ENCODE data around the gene ARID5B. TPM values are rescaled to one million over a fixed set of nuclear protein-coding genes. Genes with fewer than 3 reads are reported as not detected.
A peak's percentile ranks its signal among the peaks of the same experiment; 100 is the strongest.

Gene ARID5B
- total and polyA plus RNA-seq, 2 donors (not counting 1 experiment from before 2014, with no cell fraction given): 118 to 145 TPM

- Histone ChIP-seq H3K4me3 (replicated peaks in 1 of 4; ENCODE audit: control extremely low read depth in 1 of 4, insufficient read depth in 1 of 4, low read depth in 3 of 4, low read length in 4 of 4) (no peak overlapping the region), H3K4me2 (ENCODE audit: extremely low read depth, insufficient read depth, low read length) (no peak overlapping the region), H3K36me3 (ENCODE audit: control insufficient read depth, insufficient read depth, low read length) (no peaks in the 10 kb centered on the region), H4K20me1 (ENCODE audit: control insufficient read depth, extremely low read depth, insufficient read depth, low read length) (no peaks in the 10 kb centered on the region), H3K27me3 (ENCODE audit: control insufficient read depth, insufficient read depth, low read length) (no peaks in the 10 kb centered on the region), H3K9ac (ENCODE audit: insufficient read depth, low read length) (no peak overlapping the region), H3K27ac (ENCODE audit: insufficient read depth, low read length) (no peak overlapping the region), H3K4me1 (ENCODE audit: control insufficient read depth, extremely low read depth, insufficient read depth, low read length) (peaks cover 5% of the 10 kb centered on the region), H3K79me2 (ENCODE audit: control insufficient read depth, insufficient read depth, low read length) (peaks cover 21% of the 10 kb centered on the region), H2AFZ (ENCODE audit: low read length) (no peak overlapping the region), H3K9me3 (ENCODE audit: control insufficient read depth, insufficient read depth, low read depth, low read length) (no peaks in the 10 kb centered on the region)
- no peak for TF ChIP-seq CTCF (conservative IDR thresholded peaks at IDR 0.05 in 1 of 2, IDR thresholded peaks at IDR 0.05 in 1 of 2; ENCODE audit: low read depth in 1 of 2, low read length in 2 of 2)
- no peak for TF ChIP-seq EZH2 (IDR thresholded peaks at IDR 0.05; ENCODE audit: low read length, missing control alignments)
- DNase-seq (ENCODE audit: low read depth in 2 of 2): no peak
Measured at GRCh38 chr10:61967298-61967697, 65.8 kb downstream of the ARID5B start.

- peaks cover 24% of the 10 kb centered on the region for H3K79me2 ChIP-seq (ENCODE audit: control insufficient read depth, insufficient read depth, low read length)
- H3K27ac ChIP-seq (ENCODE audit: insufficient read depth, low read length): peak overlapping the region; percentile 28
- no peak for TF ChIP-seq CTCF (conservative IDR thresholded peaks at IDR 0.05 in 1 of 2, IDR thresholded peaks at IDR 0.05 in 1 of 2; ENCODE audit: low read depth in 1 of 2, low read length in 2 of 2)
- no peak for TF ChIP-seq EZH2 (IDR thresholded peaks at IDR 0.05; ENCODE audit: low read length, missing control alignments)
- no peaks in the 10 kb centered on the region for H3K9me3 ChIP-seq (ENCODE audit: control insufficient read depth, insufficient read depth, low read depth, low read length)
- no peak overlapping the region for H2AFZ ChIP-seq (ENCODE audit: low read length)
- no peaks in the 10 kb centered on the region for H3K27me3 ChIP-seq (ENCODE audit: control insufficient read depth, insufficient read depth, low read length)
- peak overlapping the region in 1 of 4 experiments; percentile 10 for H3K4me3 ChIP-seq (replicated peaks in 1 of 4; ENCODE audit: control extremely low read depth in 1 of 4, insufficient read depth in 1 of 4, low read depth in 3 of 4, low read length in 4 of 4)
- peak overlapping the region; percentile 37 for H3K4me2 ChIP-seq (ENCODE audit: extremely low read depth, insufficient read depth, low read length)
- no peak overlapping the region for H3K9ac ChIP-seq (ENCODE audit: insufficient read depth, low read length)
- peaks cover 14% of the 10 kb centered on the region for H3K4me1 ChIP-seq (ENCODE audit: control insufficient read depth, extremely low read depth, insufficient read depth, low read length)
- H3K36me3 ChIP-seq (ENCODE audit: control insufficient read depth, insufficient read depth, low read length): no peaks in the 10 kb centered on the region
- no peaks in the 10 kb centered on the region for H4K20me1 ChIP-seq (ENCODE audit: control insufficient read depth, extremely low read depth, insufficient read depth, low read length)
- DNase-seq (ENCODE audit: low read depth in 2 of 2): peak; percentile 45 to 46
Measured at GRCh38 chr10:61970182-61971002, 68.9 kb downstream of the ARID5B start.

GRCh38 chr10:61971003-61971325 is 69.5 kb downstream of the ARID5B start:
- Histone ChIP-seq H3K4me1 (ENCODE audit: control insufficient read depth, extremely low read depth, insufficient read depth, low read length) (peaks cover 14% of the 10 kb centered on the region), H3K9ac (ENCODE audit: insufficient read depth, low read length) (no peak overlapping the region), H3K4me2 (ENCODE audit: extremely low read depth, insufficient read depth, low read length) (peak overlapping the region; percentile 37)

More at GRCh38 chr10:61971003-61971325, 69.5 kb downstream of the ARID5B start:
- TF ChIP-seq EZH2 (IDR thresholded peaks at IDR 0.05; ENCODE audit: low read length, missing control alignments) (no peak), CTCF (conservative IDR thresholded peaks at IDR 0.05 in 1 of 2, IDR thresholded peaks at IDR 0.05 in 1 of 2; ENCODE audit: low read depth in 1 of 2, low read length in 2 of 2) (no peak)
- H3K79me2 ChIP-seq (ENCODE audit: control insufficient read depth, insufficient read depth, low read length): peaks cover 27% of the 10 kb centered on the region
- H2AFZ ChIP-seq (ENCODE audit: low read length): no peak overlapping the region
- no peaks in the 10 kb centered on the region for H3K27me3 ChIP-seq (ENCODE audit: control insufficient read depth, insufficient read depth, low read length)
- no peaks in the 10 kb centered on the region for H4K20me1 ChIP-seq (ENCODE audit: control insufficient read depth, extremely low read depth, insufficient read depth, low read length)
- no peak overlapping the region for H3K27ac ChIP-seq (ENCODE audit: insufficient read depth, low read length)
- no peak overlapping the region for H3K4me3 ChIP-seq (replicated peaks in 1 of 4; ENCODE audit: control extremely low read depth in 1 of 4, insufficient read depth in 1 of 4, low read depth in 3 of 4, low read length in 4 of 4)
- no peaks in the 10 kb centered on the region for H3K36me3 ChIP-seq (ENCODE audit: control insufficient read depth, insufficient read depth, low read length)
- DNase-seq (ENCODE audit: low read depth in 2 of 2): peak; percentile 58 to 69
- H3K9me3 ChIP-seq (ENCODE audit: control insufficient read depth, insufficient read depth, low read depth, low read length): no peaks in the 10 kb centered on the region

All from fibroblast of lung (primary cell).